ENCODE results near the gene NEB.

Gene NEB

DNA sequence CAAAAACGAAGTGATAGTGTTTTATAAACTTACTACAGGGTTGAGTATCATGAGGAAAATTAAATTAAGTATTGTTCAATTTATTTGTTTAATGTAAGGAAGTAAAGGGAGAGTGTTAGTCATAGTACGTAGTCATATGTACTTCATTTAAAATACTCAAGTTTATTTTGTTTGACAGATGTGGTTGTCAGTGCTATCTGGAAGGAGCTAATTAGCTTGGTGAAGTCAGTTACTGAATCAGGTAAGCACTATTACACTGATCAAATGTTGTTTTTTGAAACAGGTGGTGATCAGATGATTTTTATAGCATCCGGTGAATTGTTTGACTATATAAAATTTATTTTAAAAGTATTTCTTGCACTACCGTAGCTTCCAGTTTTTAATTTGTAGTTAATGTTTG, 295.8 kb downstream of the NEB start:
- DNase-seq, result no peak

DNA sequence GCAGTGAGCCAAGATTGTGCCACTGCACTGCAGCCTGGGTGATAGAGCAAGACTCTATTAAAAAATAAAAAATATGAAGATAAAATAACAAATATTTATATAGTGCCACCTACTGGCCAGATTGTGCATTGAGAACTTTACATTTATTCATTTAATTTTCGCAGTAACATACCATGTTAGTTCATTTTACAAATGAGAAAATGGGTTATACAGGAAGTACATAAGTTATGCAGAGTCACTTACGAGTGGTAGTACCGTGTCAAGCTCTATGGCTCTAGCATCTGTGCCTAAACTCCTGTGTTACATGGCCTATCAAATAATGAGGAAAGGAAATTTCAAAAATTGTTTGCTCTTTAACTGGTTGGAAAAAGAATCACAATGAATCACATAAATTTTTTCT, 296.6 kb downstream of the NEB start:
- DNase-seq, result no peak

All from NCI-H2029 treated with DMSO at 0.1 percent for 48 hours (cell line).